HG02884 (cell line): ENCODE results near the gene A1BG.

ENCODE experiments used
- ATAC-seq: cut with Tn5 transposase; IDR thresholded peaks from one replicate; pipeline ENCODE4 v1.9.1; 2021; ENCODE audit warnings: mild to moderate bottlenecking, moderate library complexity; ENCODE audit not compliant: unreplicated experiment

A1BG gene

DNA sequence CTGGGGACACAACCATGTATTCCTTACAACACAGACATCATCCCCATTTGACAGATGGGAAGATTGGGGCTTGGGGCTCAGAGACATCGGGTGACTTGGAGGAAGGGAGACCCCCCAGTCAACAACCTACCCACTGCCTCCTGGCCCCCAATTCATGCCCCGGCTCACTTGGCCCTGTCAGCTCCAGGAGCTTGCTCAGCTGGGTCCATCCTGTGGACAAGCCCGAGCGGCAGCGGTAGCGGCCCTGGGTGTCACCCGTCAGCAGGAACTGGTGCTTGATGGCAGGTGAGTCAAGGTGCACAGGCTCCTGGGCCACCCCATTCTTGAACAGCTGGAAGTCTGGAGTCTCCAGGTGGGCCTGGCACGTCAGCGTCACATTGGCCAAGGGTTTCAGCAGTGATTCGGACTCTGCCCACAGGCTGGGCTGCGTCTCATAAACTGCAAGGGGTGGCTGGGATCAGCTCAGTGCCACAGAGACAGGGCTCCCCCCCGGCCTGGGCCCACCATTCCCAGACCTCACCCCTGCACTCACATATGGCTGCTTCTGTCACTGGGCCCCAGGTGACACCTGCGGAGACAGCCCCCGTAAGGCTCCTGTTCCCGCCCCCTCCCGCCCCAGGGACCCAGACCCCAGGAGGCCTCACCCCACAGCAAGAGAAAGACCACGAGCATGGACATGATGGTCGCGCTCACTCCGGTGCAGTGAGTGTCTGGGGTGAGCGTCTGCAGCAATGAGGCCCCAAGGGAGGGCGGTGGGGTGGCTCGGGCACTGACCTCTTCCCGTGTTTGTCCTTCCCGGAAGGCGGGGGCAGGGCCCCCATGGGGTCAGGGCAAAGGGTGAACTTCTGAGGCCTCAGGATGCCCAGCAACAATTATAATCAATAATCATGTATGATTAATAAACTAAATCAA lies at the start of gene A1BG:
Gene A1BG (minus strand): TSS at position 733 of the 912 bp plus-strand sequence. CDS start 55 bp downstream, at position 678.
- ATAC-seq: no peak

DNA sequence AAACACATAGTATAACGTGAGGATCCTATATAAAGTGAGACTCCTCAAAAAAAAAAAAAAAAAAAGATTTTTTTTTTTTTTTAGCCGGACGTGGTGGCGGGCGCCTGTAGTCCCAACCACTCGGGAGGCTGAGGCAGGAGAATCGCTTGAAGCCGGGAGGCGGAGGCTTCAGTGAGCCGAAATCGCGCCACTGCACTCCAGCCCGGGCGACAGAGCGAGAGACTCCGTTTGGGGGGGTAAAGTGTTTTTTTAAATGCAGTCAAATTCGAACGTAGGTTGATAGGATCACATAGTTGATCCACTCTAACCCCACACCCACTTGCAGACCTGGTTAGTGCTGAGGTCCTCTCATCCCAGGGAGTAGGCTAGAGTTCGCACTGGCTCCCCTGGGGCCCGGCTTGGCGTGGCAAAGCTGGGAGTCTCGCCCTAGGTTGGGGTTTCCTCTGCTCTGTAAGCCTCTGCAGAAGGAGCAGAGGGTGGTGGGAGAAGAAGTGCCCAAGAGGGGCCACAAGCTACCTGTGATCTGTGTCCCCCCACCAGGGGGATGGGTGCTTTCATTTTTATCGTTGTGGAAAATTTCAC lies 48.6 kb upstream of the A1BG start:
- ATAC-seq: no peak

DNA sequence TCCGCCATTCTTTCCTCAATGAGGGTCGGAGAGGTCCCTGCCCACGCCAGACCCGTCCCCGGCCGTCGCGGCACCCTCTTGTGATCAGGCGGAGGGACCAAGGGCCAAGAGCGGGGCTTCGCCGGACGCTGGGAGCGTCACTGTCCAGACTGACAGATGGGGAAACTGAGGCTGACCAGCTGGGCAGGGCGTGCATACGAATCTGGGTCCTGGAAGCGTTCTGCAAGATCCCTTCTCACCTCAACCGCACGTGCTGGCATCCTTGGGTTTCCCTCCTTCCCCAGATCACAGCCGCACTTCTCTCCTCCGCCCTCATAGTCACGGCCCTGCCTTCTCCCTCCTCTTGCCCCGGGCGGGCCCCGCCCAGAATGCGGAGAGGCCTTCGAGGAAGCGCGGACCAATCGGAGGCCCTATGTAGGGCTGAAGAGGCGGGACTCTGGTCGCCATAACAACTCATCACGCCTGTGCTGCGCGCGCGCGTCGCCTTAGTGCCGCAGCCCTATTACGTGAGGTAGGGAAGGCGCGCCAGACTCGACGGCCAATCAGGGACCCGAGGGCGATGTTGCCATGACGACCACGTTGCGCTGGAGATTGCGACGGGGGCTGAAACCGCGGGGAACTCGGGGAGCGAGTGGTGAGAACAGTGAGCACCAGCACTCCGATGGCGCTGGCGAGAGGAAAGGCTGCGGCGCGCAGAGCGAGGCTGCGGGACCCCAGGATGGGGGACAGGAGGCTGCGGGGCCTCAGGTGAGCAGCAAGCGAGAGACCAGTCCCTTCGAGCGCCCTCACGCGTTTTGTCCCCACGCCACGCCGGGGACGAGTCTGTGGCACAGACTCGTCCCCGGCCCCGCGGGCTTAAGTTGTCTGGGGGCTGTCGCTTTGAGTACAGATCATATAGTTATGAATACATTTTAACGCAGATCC lies 47.9 kb upstream of the A1BG start:
- peak; percentile 94 for ATAC-seq

DNA sequence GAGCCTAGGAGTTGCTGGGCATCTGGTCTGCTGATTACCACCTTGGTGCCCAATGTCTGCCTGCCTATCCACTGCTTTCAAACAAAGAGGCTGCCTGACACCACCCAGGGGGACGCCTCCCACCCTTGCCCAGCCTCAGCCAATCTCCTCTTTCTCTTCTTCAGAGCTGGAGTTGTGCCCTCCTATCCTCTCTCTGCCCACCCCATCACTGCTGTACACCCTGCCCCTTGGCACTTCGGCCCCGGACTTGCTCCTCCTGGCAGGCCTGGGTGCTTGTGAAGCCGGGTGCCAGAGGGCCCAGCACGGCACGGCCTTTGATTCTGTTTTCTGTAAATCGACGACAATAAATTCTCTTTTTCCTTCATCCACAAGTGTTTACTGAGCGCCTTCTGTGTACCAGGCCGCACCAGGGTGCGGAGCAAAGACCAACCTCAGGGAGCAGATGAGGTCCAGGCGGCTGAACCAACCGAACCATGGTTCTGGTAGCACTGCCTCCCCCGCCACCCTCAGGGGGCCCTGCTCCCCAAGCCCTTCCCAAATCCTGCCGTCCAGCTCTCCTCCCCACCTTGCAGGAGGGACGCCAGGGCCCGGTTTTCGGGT lies 47.1 kb upstream of the A1BG start:
- ATAC-seq: no peak

GRCh38 chr19:58399903-58400302 lies 46.6 kb upstream of the A1BG start:
- ATAC-seq: no peak

GRCh38 chr19:58398545-58398944 lies 45.3 kb upstream of the A1BG start:
- no peak for ATAC-seq

DNA sequence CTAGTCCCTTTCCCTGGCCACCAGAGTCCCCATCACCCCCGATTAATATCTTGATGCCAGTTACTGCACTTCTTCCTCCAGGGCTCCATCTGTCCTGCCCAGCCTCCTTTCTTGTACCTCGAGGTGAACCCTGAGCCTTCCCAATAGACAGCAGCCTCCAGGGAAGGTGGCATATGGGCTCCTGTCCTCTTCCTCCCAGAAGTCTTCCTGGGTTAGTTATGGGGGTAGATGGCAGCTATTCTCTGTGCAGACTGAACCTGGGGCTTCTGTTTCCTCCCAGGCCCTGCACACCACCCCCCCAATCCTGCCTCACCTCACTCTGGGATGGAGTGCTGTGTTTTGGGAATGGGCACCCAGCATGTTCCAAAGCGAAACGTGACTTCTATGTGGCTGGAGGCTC lies 44.8 kb upstream of the A1BG start:
- ATAC-seq: no peak

- no peak for ATAC-seq
Observed at GRCh38 chr19:58397533-58398037, 44.3 kb upstream of the A1BG start.

- ATAC-seq: no peak
Observed at GRCh38 chr19:58396691-58397532, 43.6 kb upstream of the A1BG start.

DNA sequence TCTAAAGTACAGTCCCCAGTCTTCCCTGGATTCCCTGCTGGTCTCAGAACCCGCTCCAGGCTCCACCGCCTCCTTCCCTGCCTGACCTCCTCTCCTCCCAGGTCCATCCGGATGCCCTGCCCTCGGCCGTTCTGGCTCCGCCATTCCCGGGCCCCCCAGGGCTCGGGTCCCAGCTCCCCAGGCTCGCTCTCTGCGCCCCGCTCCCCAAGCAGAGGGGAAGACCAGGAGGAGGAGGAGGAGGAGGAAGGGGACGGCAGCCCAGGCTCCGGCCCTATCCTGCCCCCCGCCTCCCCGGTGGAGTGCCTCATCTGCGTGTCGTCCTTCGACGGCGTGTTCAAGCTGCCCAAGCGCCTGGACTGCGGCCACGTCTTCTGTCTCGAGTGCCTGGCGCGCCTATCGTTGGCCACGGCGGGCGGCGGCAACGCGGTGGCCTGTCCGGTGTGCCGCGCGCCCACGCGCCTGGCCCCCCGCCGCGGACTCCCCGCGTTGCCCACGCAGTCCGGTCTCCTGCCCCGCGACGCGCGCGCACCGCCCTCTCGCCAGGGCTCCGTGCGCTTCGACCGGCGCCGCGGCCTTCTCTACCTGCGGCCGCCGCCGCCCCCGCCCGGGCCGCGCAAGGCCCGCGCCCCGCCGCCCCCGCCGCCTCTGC lies 42.8 kb upstream of the A1BG start:
- no peak for ATAC-seq

DNA sequence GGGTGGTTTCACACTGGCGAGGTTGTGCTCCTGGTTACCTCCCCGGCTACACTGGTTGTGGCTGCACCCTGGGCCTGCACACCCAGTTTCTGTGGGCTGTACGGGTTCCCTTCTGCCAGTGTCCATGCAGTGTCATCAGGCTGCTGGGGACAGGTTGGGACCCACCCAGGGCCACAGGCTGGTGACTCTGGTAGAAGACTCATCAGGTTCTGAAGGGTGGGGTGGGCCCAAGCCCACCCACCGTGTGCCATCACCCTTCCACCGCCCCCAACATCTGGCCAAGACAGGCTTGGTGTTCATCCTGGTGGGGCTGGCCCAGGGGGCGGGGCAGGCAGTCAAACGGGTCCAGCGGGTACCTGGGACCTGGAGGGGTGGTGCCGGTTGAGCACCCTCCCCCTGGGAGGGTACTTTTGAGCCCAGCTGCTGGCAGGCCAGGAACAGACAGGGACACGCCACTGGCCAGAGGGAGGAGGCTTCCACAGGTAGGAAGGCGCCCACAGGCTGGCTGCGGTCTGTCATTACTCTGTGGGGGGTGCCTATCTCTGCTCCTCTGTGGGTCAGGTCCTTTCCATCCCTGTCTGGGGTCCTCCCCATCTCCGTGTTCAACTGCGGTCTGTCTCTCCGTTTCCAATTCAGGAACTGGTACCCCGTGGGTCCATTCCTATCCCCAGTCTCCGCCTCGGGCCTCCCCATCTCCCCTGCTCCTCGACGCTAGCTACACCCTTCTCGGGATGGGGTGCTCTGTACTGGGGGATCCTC lies 42.1 kb upstream of the A1BG start, which contains the start of gene RNF225:
Gene RNF225 (plus strand): TSS at position 437 of the 759 bp plus-strand sequence. CDS start 434 bp downstream, outside the sequence.
- ATAC-seq: no peak

DNA sequence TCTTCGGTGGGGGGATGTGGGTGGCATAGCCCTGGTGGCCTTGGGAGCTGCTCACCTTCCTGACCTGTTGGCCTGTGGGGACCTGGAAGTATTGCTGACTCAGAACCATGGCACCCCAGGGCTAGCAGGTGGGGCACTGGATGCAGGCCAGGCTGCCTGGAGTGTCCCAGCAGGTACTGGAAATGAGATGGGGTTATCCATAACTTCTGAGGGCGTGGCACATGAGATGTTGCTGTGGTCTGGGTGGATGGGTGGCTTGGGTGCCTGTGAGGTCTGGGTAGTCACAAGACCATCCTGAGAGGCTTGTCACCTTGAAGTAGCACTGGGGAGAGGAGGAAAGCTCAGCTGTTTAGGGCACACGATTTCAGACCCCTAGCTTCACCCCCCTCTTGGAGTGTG lies 41.5 kb upstream of the A1BG start:
- no peak for ATAC-seq

DNA sequence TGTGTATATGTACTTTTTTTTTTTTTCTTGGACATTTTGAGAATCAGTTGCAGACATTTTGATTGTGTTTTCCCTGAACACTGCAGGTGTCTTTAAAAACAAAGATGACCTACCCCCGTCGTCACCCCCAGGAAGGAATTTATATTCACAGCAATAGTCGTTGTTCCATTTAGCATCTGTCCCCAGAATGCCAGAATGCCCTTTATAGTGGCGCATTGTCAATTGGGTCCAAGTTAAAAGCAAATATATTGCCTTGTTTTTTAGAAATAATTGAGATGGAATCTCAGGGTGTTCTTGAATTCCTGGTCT lies 40.4 kb upstream of the A1BG start:
- no peak for ATAC-seq

DNA sequence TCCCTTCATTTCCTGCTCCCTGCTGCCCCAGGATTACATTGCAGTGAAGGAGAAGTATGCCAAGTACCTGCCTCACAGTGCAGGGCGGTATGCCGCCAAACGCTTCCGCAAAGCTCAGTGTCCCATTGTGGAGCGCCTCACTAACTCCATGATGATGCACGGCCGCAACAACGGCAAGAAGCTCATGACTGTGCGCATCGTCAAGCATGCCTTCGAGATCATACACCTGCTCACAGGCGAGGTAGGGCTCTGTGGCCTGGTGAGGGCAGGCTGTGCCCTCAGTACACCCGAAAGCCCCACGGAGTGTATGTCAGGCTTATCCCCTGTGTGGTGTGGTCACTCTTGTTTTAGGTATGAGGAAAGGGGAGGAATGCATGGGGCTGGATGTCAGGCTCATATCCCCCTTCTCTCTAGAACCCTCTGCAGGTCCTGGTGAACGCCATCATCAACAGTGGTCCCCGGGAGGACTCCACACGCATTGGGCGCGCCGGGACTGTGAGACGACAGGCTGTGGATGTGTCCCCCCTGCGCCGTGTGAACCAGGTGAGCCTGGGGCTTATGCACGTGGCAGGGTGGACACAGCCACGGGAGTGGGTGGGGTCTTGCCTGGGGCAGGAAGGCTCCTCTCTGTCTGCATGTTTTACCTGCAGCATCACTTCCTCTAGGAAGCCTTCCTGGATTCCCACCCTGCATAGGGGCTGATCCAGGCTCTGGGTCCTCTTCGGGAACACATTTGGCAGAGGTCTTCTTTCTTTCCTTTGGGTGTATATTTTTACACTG lies 39.8 kb upstream of the A1BG start:
- no peak for ATAC-seq

DNA sequence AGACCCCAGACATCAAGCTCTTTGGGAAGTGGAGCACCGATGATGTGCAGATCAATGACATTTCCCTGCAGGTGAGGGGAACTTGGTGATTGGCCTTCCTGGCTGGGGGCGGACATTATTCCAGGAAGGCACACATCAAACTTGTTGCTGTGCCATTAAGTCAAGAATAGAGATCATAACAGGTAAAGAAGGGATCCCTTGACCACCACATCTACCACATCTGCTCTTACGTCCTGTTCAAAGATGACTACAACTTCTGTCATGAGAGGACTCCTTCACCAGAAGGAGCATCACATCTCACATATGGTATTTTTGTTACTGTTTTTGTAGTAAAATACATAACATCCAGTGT lies 34.9 kb upstream of the A1BG start:
- no peak for ATAC-seq

GRCh38 chr19:58387338-58388174 lies 34.3 kb upstream of the A1BG start:
- ATAC-seq: no peak
